GM21619 (cell line): Measurements from ENCODE around the gene TMBIM4.
"Not testable (repeated sequence)": the region's sequence is repeated elsewhere in the genome, so short reads cannot be mapped to it uniquely, and the experiment has no call there.

ENCODE experiments used
- ATAC-seq: cut with Tn5 transposase; IDR thresholded peaks from one replicate; pipeline ENCODE4 v1.9.1; 2021; ENCODE audit not compliant: unreplicated experiment

The TMBIM4 gene, protein sequence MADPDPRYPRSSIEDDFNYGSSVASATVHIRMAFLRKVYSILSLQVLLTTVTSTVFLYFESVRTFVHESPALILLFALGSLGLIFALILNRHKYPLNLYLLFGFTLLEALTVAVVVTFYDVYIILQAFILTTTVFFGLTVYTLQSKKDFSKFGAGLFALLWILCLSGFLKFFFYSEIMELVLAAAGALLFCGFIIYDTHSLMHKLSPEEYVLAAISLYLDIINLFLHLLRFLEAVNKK

GRCh38 chr12:66169221-66170170, at the start of gene TMBIM4:
TMBIM4 (minus strand) TSS chr12:66169996; CDS start chr12:66169951, 45 bp downstream.
- ATAC-seq, result peak; percentile 82

GRCh38 chr12:66217342-66217917, 47.6 kb upstream of the TMBIM4 start:
- ATAC-seq, result no peak

DNA sequence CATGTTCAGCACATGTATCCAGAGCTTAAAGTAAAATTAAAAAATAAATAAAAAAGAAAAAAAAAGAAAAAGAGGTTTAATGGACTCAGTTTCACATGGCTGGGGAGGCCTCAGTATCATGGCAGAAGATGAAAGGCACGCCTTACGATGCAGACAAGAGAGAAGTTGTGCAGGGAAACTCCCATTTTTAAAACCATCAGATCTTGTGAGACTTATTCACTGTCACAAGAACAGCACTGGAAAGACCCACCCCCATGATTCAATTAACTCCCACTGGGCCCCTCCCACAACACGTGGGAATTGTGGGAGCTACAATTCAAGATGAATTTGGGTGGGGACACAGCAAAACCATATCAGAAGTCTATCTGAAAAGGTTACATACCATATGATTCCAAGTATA, 43.2 kb upstream of the TMBIM4 start:
- ATAC-seq, result not testable (repeated sequence)

DNA sequence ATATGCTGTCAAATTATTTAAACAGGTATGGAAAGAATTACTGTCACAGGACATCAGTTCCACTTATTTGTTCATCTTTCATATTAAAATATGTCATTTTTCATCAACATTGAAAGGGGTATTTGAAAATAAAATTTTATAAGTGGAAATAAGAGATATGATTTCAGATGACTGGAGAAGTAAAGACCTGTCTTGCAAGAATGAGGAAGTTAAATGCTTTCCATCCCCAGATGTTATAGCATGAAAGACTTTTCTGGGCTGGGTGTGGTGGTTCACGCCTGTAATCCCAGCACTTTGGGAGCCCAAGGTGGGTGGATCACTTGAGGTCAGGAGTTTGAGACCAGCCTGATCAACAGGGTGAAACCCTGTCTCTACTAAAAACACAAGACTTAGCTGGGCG, 41.8 kb upstream of the TMBIM4 start:
- ATAC-seq, result not testable (repeated sequence)

DNA sequence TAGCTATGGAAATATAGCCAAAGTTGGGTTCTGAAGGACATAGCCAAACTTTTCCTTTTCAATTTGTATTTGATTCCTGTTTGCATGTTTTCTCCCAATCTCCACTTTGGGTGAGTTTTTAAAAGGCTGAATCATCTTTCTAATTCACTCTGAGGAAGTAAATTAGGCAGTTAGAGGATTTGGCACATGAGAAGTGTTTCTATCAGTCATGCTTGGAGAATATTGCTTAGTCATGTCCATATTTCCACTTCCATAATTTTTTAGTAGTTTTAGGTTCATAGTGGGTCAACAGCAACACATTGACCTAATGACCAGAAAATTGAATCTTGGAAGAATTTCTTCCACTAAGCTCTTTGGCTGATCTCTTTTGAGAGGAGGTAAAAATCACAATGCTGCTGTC, 41.0 kb upstream of the TMBIM4 start:
- no peak for ATAC-seq

GRCh38 chr12:66206141-66206540, 36.3 kb upstream of the TMBIM4 start:
- no peak for ATAC-seq

DNA sequence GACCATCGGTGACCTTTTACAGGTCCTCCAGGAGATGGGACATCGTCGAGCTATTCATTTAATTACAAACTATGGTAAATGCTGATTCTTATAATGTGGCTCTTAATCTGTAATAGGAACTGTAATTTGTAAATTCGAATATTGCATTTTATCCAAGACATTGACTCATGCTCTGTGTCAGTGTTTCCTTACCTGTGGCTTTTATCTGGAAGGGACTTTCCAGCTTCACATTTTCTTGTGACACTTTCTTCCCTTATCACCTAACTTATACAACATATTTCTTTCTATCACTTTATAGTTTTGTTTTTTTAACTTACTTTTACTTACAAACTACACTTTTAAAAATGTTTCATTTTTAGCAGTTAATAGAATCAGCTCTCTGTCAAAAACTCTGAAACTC, 34.0 kb upstream of the TMBIM4 start:
- ATAC-seq, result no peak

GRCh38 chr12:66199831-66200509, 30.2 kb upstream of the TMBIM4 start:
- no peak for ATAC-seq

- no peak for ATAC-seq
These were observed 29.3 kb upstream of the TMBIM4 start for GRCh38 chr12:66199141-66199540.

DNA sequence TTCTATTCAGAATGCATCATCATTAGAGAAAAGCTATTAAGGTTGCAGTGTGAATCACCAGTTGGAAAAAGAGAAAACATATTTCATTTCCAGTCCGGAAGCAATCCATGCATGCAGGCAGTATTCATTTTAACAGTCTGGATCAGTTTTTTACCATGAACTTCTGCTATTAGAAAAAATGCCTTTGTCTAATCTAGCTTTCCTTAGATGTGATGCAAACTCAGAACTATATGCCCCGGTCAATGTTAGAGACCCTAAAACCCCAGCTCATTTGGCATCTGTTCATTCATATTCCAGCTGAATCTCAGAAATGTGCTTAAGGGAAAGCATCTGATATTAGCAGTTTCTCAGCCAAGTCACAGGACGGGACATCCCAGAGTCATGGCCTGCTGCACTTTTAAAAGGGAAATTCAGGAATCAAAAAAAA, 27.7 kb upstream of the TMBIM4 start:
- ATAC-seq, result no peak

DNA sequence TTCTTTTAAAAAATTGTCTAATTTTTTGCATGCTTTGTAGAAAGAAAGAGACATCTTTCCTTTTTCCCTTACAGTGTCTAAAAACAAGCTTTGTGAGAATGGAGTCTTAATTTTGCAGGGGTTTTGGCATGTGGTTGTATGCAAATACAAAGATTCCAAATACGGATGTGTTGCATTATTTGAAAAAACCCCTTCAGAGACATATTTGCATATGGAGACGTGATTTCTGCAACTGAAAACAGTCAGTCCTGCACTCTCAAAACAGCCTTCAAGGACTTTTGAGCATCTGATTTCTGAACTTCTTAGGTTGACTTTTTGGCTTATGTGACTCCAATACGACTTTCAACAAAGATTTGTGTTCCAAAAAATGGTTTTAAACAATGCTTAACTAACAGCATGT, 27.0 kb upstream of the TMBIM4 start:
- peak; percentile 95 for ATAC-seq

GRCh38 chr12:66195242-66195641, 25.4 kb upstream of the TMBIM4 start:
- ATAC-seq, result no peak

DNA sequence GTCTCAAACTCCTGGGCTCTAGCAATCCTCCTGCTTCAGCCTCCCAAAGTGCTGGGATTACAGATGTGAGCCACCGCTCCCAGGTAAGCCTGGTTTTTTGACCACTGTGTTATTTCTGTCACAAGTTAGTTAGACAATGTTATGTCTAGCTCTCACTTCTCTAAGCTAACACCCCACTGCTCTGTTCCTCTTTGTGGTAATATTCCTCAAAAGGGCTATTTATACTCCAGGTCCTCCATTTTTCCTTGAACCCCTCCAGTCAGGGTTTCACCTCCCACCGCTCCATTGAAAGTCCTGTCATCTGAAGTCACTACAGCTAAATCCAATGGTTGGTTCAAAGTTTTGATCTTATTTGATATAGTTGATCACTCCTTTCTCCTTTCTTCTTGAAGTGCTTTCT, 24.3 kb upstream of the TMBIM4 start:
- ATAC-seq, result no peak

GRCh38 chr12:66191547-66192126, 21.8 kb upstream of the TMBIM4 start:
- ATAC-seq, result no peak

GRCh38 chr12:66190519-66191370, 20.9 kb upstream of the TMBIM4 start:
- ATAC-seq, result peak; percentile 24

GRCh38 chr12:66189889-66190288, 20.1 kb upstream of the TMBIM4 start:
- ATAC-seq, result no peak

- no peak for ATAC-seq
These were observed 19.7 kb upstream of the TMBIM4 start for GRCh38 chr12:66189486-66189843.

GRCh38 chr12:66188584-66189485, 19.0 kb upstream of the TMBIM4 start, which contains the start of gene IRAK3:
IRAK3 (plus strand) TSS chr12:66189214; CDS start chr12:66189300, 86 bp downstream.
- peak; percentile 61 for ATAC-seq

DNA sequence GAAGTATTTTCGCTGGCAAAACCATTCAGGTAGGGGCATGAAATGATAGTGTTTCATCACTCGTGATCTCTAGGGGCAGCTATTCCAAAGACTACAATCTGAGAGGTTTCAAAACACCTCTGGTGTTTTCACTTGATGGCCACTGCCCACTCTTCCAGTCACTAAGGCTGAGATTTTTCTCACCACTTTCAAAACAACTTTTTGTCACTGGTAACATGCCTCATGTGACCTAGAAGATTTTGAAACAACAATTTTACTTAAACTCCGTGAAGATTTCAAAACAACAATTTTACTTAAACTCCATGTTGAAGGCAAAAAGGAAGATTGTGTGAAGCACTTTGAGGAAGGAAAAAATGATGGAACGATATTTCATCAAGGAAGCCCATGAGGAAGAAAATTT, 18.0 kb upstream of the TMBIM4 start:
- ATAC-seq, result no peak
